ENCODE measurements around the gene EIF4A2.

EIF4A2 gene

GRCh38 chr3:186783058-186783730 is at the start of gene EIF4A2:
EIF4A2 (plus strand) TSS chr3:186783577; CDS start chr3:186783611, 34 bp downstream.
- DNase-seq: peak; percentile 85

DNA sequence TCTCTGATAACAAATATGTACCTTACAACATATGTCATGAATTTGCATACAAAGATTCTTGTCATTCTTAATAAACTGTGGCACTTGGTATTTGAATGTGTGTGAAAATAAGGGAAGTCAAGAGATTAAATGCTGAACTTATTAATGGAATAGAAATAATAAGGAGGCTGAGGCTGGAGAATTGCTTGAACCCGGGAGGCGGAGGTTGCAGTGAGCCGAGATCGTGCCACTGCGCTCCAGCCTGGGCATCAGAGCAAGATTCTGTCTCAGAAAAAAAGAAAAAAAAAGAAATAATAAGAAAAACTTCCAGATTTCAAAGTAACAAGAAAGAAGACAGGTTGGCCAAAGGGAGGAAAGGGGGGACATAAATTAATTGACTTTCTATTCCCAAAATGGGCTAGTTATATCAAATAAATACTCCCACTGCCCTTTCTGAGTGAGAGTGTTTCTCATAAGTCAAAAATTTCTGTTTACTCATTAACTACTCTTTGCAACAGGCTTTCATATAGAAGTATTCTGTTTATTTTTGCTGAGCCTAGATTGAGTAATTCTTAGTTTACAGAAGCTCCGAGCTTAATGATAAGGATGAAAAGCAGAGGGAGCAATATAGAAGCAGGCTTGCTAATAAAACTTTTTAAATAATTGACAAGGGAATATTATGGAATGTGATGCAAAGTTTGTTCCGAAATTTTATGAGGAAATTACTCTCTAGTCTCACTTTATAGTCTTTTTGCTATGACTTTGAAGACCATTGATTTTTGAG is 40.6 kb upstream of the EIF4A2 start:
- DNase-seq: no peak

DNA sequence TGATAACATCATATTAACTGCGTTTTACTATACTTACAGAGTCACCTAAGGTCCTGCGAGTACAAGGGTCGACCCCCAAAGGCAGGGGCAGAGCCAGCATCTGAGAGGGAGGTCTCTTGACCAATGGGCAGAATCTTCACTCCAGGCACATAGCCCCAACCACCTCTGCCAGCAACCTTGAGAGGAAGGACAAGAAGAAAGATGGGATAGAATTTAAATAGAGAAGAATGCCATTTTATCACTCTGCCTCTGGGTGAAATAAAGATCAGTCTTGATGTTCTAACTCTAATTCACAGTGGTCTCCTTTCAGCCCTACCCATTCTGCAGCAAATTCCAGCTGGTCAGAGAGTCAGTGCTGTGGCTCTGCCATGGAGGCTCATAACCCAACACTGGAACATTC is 39.7 kb upstream of the EIF4A2 start:
- no peak for DNase-seq

GRCh38 chr3:186746008-186746407 is 37.4 kb upstream of the EIF4A2 start:
- DNase-seq: peak; percentile 90

- no peak for DNase-seq
Measured at GRCh38 chr3:186750316-186750715, 33.1 kb upstream of the EIF4A2 start.

- no peak for DNase-seq
Measured at GRCh38 chr3:186751480-186751879, 31.9 kb upstream of the EIF4A2 start.

GRCh38 chr3:186754006-186754405 is 29.4 kb upstream of the EIF4A2 start:
- DNase-seq: no peak

- DNase-seq: no peak
Measured at GRCh38 chr3:186754871-186755270, 28.5 kb upstream of the EIF4A2 start.

- no peak for DNase-seq
Measured at GRCh38 chr3:186757214-186757613, 26.2 kb upstream of the EIF4A2 start.

DNA sequence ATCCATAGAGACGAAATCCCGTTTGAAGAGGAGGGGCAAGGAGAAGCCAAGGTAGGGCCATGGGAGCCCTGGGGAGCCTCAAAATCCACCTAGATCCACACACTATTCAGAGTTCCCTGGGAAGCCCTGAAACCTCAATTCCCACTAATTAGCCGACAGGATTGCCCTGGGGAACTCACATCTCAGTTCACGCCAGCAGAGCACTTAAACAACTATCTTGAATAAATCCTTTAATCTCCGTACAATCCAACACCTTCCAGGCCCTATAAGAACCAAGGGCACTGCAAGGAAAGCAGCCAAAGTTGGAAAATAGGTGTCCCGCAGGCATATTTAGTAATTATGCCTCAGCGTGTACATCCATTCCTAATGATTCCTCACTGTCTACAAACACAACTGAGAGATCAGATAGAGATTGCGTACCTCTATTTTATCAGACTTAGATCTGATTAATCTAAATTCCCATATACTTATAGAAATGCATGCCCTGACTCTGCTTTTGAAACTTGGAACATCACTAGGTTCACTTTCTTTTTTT is 25.6 kb upstream of the EIF4A2 start:
- DNase-seq: no peak

DNA sequence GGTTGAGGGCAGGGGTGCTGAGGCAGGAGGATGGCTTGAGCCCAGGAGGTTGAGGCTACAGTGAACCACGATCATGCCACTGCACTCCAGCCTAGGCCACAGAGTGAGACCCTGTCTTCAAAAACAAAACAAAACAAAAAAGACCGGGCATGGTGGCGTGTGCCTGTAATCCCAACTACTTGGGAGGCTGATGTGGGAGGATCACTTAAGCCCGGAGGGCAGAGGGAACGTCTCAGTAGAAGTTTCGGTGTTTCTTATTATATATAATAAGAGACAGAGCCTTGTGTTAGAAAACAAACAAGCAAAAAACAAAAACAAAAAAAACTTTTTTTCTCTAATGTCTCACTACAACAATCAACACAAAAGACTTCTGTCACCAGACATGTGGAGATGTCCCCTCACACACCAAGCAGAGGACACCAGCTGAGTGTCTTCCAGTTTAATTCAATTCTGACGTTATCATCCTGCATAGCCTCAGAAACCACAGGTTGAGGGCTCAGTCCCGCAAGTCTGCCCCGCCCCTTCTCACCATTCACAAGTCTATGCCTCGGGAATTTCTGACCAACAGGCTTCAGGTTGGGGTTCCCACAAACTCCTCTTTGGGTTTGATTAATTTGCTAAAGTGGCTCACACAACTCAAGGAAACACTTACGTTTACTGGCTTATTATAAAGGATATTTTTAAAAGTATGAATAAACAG is 24.0 kb upstream of the EIF4A2 start:
- DNase-seq: no peak

GRCh38 chr3:186760141-186760833 is 23.1 kb upstream of the EIF4A2 start:
- DNase-seq: no peak

DNA sequence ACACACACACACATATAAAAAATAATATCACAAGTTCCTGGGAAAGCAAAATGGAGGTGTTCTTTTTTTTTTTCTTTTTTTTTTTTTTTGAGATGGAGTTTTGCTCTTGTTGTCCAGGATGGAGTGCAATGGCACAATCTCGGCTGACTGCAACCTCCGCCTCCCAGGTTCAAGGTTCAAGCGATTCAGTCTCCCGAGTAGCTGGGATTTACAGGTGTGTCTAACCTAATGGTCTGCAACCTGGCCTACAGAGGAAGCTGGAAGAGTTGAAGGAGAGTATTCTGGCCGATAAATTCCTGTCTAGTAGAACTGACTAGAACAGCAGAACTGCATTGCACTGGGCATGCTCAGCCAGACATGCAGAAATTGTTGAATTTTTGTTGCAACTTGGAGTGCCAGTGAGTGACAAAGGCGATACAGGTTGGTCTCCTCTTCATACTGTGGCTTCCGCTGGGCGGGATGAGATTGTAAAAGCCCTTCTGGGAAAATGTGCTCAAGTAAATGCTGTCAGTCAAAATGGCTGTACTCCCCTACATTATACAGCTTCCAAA is 22.4 kb upstream of the EIF4A2 start:
- no peak for DNase-seq

DNA sequence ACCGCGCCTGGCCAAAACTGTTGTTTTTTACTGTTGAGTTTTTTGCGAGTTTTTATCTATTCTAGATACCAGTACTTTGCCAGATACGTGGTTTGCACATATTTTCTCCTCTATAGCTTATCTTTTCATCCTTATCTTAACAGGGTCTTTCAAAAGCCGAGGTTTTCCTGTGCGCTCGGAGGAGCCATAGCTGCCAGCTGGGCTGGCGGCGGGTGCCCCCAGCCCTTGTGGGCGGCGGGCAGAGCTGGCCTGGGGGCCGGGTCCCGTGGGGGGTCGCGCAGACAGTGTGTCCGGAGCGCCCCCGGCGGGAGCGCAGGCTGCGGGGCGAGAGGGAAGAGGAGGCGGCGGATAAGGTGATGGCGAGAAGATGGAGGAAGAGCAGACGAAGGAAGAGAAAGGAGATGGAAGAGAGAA is 11.1 kb upstream of the EIF4A2 start:
- no peak for DNase-seq

DNA sequence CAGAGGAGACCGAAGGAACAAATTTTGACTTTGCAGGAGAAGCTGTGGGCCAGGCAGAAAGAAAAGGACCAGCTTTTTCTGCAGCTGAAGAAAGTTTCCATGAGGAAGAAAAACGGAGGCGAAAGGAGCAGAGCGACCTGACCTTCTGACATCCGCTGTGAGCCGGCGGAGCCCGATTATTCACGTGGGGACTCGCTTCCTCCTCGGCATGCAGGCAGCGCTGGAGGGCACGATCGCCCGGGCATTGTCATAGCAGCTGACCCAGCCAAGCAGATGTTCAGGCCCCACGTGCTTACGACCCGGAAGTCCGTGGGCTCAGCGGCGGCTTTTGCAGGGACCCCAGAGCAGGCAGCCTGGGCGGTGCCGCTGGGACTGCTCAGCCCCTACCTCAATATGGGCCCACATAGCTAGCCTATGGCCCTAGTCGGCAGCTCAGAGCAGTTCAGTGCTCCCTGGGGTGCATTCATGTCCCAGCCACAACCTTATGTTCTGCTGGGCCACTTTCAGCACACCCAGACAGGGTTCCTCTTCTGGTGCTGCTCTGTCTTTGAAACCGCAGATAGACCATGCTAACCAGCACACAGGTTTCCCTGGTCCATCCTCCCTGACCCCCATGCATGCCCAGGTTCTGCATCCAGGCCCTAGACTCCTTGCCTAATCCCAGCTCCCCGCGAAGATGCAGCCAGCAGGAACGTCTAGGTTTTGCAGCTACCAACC is 10.5 kb upstream of the EIF4A2 start:
- DNase-seq: peak; percentile 36

GRCh38 chr3:186775999-186776398 is 7.4 kb upstream of the EIF4A2 start:
- no peak for DNase-seq

GRCh38 chr3:186779204-186779603 is 4.2 kb upstream of the EIF4A2 start:
- DNase-seq: no peak

DNA sequence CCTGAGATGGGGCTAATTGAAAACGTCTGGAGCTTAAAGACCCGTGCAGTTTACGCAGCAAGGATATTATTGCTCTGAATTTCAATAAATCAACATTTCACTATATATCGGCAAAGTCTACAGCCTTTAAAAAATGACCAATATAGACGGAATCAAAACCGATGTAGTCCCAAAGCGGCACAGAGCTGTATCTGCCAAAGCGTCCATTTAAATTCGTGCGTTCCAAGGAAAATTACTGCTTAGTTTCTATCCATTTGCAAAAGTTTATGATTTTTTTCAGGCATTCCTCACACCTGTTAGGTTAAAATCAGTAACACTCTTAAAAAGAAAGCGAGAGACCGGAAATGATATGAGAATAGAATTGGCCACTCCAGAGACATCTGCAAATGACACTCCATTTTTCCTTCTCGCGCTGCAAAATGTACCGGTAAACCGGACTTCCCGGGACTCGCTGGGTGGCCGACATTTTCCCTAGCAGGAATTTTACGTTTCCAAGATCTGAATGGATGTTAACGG is 777 bp upstream of the EIF4A2 start:
- peak; percentile 30 for DNase-seq

DNA sequence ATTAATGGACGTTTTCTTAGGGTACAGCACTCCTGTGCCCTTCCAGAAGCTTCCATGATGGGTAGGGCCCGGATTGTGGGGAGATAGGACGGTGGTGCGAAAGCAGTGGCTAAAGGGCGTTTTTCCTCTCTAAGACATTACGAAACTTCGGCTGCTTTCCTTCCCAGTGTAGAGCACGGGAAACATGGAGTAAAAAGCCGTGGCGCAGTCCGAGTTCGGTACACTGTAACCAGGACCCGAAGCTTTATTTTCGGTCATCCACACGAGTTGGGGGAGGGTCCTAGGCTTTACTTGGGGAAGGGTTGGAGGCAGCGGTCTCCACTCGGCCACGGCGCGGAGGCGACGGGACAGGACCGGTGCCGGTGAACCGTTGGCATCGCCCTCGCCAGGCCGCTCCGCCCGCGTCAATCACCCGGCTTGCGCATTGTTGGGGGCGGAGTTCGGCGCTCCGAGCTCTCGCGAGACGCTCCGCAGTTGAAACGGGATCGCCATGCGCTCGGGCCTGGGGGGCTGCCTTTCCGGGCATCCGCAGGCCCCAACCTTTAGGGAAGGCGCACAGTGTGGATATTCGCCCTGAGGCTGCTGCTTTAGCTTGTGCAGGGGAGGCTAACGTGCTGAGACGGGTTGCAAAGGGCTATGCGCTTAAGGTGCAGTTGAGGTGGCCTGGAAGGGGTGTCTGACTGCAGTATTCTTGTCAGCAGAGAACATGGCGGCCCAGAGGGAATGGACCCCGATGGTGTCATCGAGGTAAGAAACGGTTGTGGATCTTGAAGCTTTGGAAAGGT is 546 bp downstream of the EIF4A2 start:
- DNase-seq: peak; percentile 62

DNA sequence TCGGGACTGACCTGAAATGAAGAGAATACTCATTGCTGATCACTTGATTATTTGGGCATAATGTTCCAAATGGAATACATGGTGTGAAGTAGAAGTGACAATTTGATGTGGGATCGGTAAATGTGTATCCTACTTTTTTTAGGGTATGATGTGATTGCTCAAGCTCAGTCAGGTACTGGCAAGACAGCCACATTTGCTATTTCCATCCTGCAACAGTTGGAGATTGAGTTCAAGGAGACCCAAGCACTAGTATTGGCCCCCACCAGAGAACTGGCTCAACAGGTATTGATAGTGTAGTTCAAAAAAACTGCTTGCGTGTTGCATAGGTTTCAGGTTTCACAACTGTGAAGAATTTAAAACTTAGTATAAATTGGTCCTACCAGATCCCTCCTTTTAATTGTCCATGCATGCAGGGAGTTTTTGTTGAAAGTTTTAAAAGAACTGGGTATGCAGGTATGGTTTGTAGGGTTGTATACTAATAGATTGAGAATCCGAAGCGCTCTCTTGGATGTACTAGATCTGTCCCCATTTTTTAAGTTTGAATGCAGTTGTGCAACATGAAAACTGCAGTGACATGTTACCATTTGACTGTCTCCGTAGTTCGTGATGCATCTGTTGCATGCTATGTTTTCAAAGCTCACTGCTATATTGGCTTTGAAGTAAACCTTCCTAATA is 1.6 kb downstream of the EIF4A2 start:
- no peak for DNase-seq

All from HCEC 1CT (cell line).